Thyroid gland (tissue), 4 donors: ENCODE measurements around the gene LSM11. TPM values are rescaled to one million over a fixed set of nuclear protein-coding genes. Genes with fewer than 3 reads are reported as not detected.

Experiments
- DNase-seq, 2 donors: peaks; one replicate each; pipeline ENCODE4 v3.0.0-alpha.2; 2019
- H3K27ac ChIP-seq, 3 donors: fragments of 200-600 bp; sonication (generic); 1 replicate in 2 of 3; 2 replicates in 1 of 3; pipeline ENCODE4 v1.5.1; 2016 to 2019; ENCODE audit warnings: mild to moderate bottlenecking in 1 of 3, moderate library complexity in 1 of 3
- H3K27me3 ChIP-seq: fragments of 200-600 bp; sonication (generic); one replicate; pipeline ENCODE4 v1.5.1; 2019
- H3K36me3 ChIP-seq, 2 donors: fragments of 200-600 bp; sonication (generic); one replicate each; pipeline ENCODE4 v1.5.1; 2016 to 2019
- H3K4me1 ChIP-seq, 2 donors: fragments of 200-600 bp; sonication (generic); one replicate each; pipeline ENCODE4 v1.5.1; 2017 to 2019
- H3K4me3 ChIP-seq, 3 donors: fragments of 200-600 bp; sonication (generic); replicated peaks in 1 of 3; 1 replicate in 2 of 3; 2 replicates in 1 of 3; pipeline ENCODE4 v1.5.1; 2016; ENCODE audit warnings: mild to moderate bottlenecking in 1 of 3
- H3K9me3 ChIP-seq: fragments of 200-600 bp; sonication (generic); one replicate; pipeline ENCODE4 v1.5.1; 2017
- POLR2A ChIP-seq, 2 donors: fragments of 450-650 bp; IDR thresholded peaks; one replicate each; pipeline ENCODE4 v1.6.1; 2017; ENCODE audit warnings: antibody characterized with exemption in 2 of 2, mild to moderate bottlenecking in 2 of 2, moderate library complexity in 1 of 2
- WGBS, 2 donors: methylation state at CpG; one replicate each; pipeline ENCODE4 v1.1.5; 2017; 5-methylcytosine and 5-hydroxymethylcytosine counted together
- intact Hi-C: fragments of 100-400 bp; cut with DNase I; formaldehyde crosslinking; loops from one replicate; pipeline ENCODE4 v1.15.1; 2023
- small RNA-seq: library from RNA; depleted of rRNA; stranded (forward); fragments of <200 nt; gene quantifications from one replicate; pipeline ENCODE3, GENCODE V24; 2016
- total RNA-seq, 4 donors: library from RNA; depleted of rRNA; stranded (reverse); fragments of >200 nt; gene quantifications; one replicate each; pipeline ENCODE4 v1.2.3, GENCODE V29; 2016
- TF ChIP-seq, protein P1 (sequence below), 6 experiments: fragments of 200-600 bp in 3 of 6; fragments of 450-650 bp in 3 of 6; sonication (generic) in 3 of 6; IDR thresholded peaks; one replicate each; pipeline ENCODE4 v1.5.1; 2016 to 2019; ENCODE audit warnings: antibody characterized with exemption in 6 of 6, mild to moderate bottlenecking in 2 of 6, inconsistent platforms in 1 of 6, moderate library complexity in 1 of 6

Gene LSM11
- total RNA-seq, 4 donors from 2014 or later: 2.2 to 4.7 (median 3.8) TPM

DNA sequence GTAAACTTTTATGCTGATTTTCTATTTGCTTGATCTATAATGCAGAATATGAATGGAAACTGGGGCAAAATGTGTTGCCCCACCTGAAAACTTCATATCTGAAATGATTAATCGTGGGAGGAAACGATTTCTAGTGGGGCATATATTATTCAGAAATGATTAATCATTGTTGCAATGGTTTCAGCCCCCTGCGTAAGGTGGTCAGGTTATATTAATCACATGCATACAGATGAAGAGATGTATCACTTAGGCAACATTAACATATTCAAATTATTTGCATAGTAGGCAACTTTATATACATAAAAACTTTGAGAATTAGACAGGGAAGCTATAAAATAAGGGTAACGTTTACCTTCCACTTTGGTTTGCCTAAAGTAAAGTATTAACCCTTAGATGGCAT, 49.8 kb downstream of the LSM11 start:
- H3K4me3 ChIP-seq: no peak overlapping the region
- DNase-seq: no peak
- intact Hi-C loops: no loop called here
- H3K9me3 ChIP-seq: no peaks in the 10 kb centered on the region
- H3K36me3 ChIP-seq: peaks cover 10 to 13% of the 10 kb centered on the region in 2 donors
- WGBS, 2 donors: 79 to 81% methylated on average over 4 of the region's 4 CpGs
- H3K27ac ChIP-seq: no peak overlapping the region
- H3K4me1 ChIP-seq: no peaks in the 10 kb centered on the region
- no peak for TF ChIP-seq POLR2A (IDR thresholded peaks at IDR 0.05)
- TF ChIP-seq, protein P1, sequence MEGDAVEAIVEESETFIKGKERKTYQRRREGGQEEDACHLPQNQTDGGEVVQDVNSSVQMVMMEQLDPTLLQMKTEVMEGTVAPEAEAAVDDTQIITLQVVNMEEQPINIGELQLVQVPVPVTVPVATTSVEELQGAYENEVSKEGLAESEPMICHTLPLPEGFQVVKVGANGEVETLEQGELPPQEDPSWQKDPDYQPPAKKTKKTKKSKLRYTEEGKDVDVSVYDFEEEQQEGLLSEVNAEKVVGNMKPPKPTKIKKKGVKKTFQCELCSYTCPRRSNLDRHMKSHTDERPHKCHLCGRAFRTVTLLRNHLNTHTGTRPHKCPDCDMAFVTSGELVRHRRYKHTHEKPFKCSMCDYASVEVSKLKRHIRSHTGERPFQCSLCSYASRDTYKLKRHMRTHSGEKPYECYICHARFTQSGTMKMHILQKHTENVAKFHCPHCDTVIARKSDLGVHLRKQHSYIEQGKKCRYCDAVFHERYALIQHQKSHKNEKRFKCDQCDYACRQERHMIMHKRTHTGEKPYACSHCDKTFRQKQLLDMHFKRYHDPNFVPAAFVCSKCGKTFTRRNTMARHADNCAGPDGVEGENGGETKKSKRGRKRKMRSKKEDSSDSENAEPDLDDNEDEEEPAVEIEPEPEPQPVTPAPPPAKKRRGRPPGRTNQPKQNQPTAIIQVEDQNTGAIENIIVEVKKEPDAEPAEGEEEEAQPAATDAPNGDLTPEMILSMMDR (IDR thresholded peaks at IDR 0.05): no peak
- no peaks in the 10 kb centered on the region for H3K27me3 ChIP-seq

DNA sequence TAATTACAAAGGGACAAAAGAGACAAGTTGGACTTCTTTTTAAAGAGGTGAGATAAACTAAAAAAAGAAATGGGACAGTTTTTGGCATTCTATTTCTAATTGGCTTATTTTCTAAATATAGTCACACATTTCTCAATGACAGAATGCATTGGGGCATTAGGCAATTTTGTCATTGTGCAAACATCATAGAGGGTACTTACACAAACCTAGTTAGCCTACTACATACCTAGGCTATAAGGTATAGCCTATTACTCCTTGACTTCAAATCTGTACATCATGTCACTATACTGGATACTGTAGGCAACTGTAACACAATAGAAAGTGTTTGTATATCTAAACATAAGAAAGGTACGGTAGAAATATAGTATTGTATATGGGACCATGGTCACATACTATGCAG, 56.1 kb downstream of the LSM11 start:
- no peaks in the 10 kb centered on the region for H3K9me3 ChIP-seq
- WGBS, 2 donors: 98% methylated on average over 1 of the region's 1 CpG
- intact Hi-C loops: no loop called here

DNA sequence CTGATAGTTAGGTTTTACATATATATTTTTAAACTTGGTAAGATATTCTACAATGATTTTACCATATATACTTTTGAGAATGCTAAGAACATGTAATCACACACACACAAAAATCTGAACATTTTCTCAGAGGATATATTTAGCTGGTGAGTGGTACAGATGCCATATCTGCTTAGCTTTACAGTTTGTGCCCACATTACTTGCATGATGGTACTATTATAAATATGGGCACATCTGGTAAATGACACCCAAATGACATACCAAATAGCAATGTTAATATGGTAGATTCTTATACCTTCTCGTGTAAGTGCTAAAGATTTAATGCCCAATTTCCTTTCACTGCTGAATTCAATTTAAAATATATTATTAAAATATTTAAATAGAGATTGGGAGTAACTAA, 56.6 kb downstream of the LSM11 start:
- H3K27ac ChIP-seq: no peak overlapping the region
- H3K36me3 ChIP-seq: peaks cover 10 to 27% of the 10 kb centered on the region in 2 donors
- intact Hi-C loops: no loop called here
- no peaks in the 10 kb centered on the region for H3K27me3 ChIP-seq
- DNase-seq: no peak
- no peaks in the 10 kb centered on the region for H3K9me3 ChIP-seq
- no peak for TF ChIP-seq POLR2A (IDR thresholded peaks at IDR 0.05)
- TF ChIP-seq, protein P1 (IDR thresholded peaks at IDR 0.05): no peak
- 91 to 93% methylated on average over 1 of the region's 1 CpG for WGBS, 2 donors
- no peak overlapping the region for H3K4me3 ChIP-seq
- no peaks in the 10 kb centered on the region for H3K4me1 ChIP-seq

More for the DNA sequence above, 56.1 kb downstream of the LSM11 start:
- DNase-seq: no peak
- Histone ChIP-seq H3K4me1 (no peaks in the 10 kb centered on the region), H3K4me3 (no peak overlapping the region), H3K27ac (no peak overlapping the region), H3K36me3 (peaks cover 4 to 22% of the 10 kb centered on the region in 2 donors), H3K27me3 (no peaks in the 10 kb centered on the region)
- TF ChIP-seq, protein P1 (IDR thresholded peaks at IDR 0.05): no peak
- TF ChIP-seq POLR2A (IDR thresholded peaks at IDR 0.05): no peak

DNA sequence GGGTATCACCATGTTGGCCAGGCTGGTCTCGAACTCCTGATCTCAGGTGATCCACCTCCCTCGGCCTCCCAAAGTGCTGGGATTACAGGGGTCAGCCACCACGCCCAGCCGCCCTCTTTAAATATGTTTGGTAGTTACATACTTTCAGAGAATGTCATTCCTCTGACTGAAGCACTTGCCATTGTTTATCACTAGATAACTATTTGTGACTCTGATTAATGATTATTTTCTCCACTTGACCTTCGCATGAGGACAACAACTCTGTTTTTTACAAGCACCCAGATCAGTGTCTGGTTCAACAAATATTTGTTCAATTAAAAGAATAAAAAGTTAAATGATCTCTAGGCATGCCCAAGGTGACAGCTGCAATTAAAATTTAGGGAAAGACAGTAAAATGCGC, 59.2 kb downstream of the LSM11 start:
- WGBS, 2 donors: 97 to 98% methylated on average over 6 of the region's 6 CpGs
- Histone ChIP-seq H3K4me3 (no peak overlapping the region), H3K27ac (no peak overlapping the region), H3K36me3 (peaks cover 17 to 37% of the 10 kb centered on the region in 2 donors), H3K27me3 (no peaks in the 10 kb centered on the region), H3K4me1 (no peaks in the 10 kb centered on the region), H3K9me3 (no peaks in the 10 kb centered on the region)
- TF ChIP-seq, protein P1 (IDR thresholded peaks at IDR 0.05): no peak
- no peak for TF ChIP-seq POLR2A (IDR thresholded peaks at IDR 0.05)
- no peak for DNase-seq
- intact Hi-C loops: no loop called here

DNA sequence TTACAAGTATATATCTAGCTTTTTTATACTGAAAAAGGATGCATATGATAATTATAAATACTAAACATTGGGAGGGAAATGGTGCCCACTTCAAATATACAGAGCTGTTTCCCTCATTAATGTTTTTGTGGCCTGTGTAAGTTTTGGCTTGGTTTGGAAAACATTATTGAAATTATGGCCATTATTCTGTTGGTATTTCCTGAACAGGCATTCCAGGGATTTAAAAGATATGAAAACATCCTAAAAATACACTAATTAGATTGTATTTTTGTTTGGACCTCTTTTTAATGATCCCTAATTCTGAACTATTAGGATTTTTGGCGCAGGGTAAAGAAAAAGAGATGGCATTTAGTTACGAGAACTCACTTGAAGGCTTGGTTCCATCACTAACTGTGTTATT, 64.5 kb downstream of the LSM11 start:
- WGBS, 2 donors: 93 to 97% methylated on average over 2 of the region's 2 CpGs
- Histone ChIP-seq H3K36me3 (peaks cover 33 to 45% of the 10 kb centered on the region in 2 donors), H3K4me1 (no peaks in the 10 kb centered on the region), H3K27ac (no peak overlapping the region), H3K4me3 (no peak overlapping the region), H3K9me3 (no peaks in the 10 kb centered on the region), H3K27me3 (no peaks in the 10 kb centered on the region)
- no peak for DNase-seq
- TF ChIP-seq, protein P1 (IDR thresholded peaks at IDR 0.05): no peak
- no peak for TF ChIP-seq POLR2A (IDR thresholded peaks at IDR 0.05)
- intact Hi-C loops: no loop called here

Small RNA genes within 50 kb of the gene (small RNA-seq; reads per million reads assigned to genes)
- gene AC026407.1 (not detected), gene RNU6-260P (not detected)

Other genes with a start within 250 kb of the LSM11 start
- 10 to 100 TPM in 2 of 4 donors, 1 to 10 TPM in 2; 6.4 to 15.2 (median 10.0) TPM for gene ADAM19, start 167.9 kb upstream of the LSM11 start, total RNA-seq
- gene SOX30, start 91.3 kb upstream of the LSM11 start, total RNA-seq: under 1 TPM in 2 of 4 donors, not detected in 2; 0.11 to 0.27 TPM
- not detected for gene C5orf52, start 72.2 kb upstream of the LSM11 start, total RNA-seq
- gene THG1L, start 12.3 kb upstream of the LSM11 start, total RNA-seq: 10 to 100 TPM; 10.3 to 13.9 (median 12.0) TPM
- 100 to 1,000 TPM; 126 to 198 (median 159) TPM for gene CLINT1, start 115.4 kb downstream of the LSM11 start, total RNA-seq